Measurements from ENCODE around the gene SNX25.

DNA sequence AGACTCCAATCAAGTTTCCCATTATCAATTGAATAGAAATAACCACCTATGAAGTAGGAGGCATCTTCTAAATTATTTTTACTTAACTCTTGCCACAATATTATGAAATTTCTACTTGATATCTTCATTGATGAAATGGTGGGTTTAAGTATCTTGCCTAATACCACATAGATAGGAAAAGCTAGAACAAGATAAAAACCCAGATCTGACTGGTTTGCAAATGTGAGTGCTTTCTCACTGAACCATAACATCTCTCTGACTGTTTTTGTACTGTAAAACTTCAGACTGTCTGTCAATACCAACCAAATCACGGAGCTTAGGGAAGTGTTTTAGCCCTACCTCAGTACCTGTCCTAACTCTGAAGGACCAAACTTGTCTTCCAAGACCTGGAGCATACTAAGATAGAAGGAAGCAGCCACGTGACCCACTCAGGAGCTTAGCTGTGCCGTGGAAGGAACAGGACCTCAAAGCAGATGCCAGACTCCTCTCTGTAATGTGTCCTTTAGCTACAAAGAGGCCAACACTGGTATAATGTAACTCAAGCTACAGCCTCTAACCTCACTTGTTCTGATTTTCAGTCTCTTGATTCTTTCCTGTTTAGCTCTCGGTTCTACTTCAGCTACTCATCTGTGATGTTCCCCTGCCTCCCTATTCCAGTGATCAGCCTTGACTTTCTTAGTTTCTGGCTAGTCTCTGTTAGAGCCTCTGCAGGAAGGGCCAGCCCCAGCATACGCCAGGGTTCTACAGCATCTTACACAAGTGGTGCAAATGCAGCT lies 101.9 kb downstream of the SNX25 start:
- no peak for TF ChIP-seq GATA3 (IDR thresholded peaks at IDR 0.05; ENCODE audit: low read depth, low read length)
- TF ChIP-seq GATA2 (IDR thresholded peaks at IDR 0.05; ENCODE audit: low read depth, low read length): no peak
